H1 (cell line): ENCODE measurements around the gene PHF1. TPM values are rescaled to one million over a fixed set of nuclear protein-coding genes. Genes with fewer than 3 reads are reported as not detected.

Experiments used
- CTCF ChIA-PET: fragments of 300-600 bp; sonication (Branson Sonifier 250); formaldehyde crosslinking; loops from one replicate; lab custom pipeline; 2021; ENCODE audit not compliant: partially characterized antibody; lab: Charles Lee
- POLR2A ChIA-PET: fragments of 300-600 bp; sonication (Branson Sonifier 250); formaldehyde crosslinking; loops from one replicate; lab custom pipeline; 2021; ENCODE audit warnings: inconsistent platforms; ENCODE audit not compliant: partially characterized antibody; lab: Charles Lee
- DNase-seq, 2 experiments: peaks; one replicate each; pipeline versions ENCODE4 v3.0.0 to v3.0.0-alpha.2; 2010 to 2022; ENCODE audit warnings: low spot score in 2 of 2, low read depth in 1 of 2, mixed read lengths in 1 of 2
- FAIRE-seq: peaks from 2 replicates; lab custom pipeline; 2011; peaks lifted over from hg19 to GRCh38; lab: Jason Lieb, UNC
- H2AFZ ChIP-seq: 2 replicates; pipeline ENCODE4 v1.8.1; 2012; ENCODE audit warnings: low read length, inconsistent platforms
- H2AK5ac ChIP-seq: 2 replicates; pipeline ENCODE4 v1.6.1; 2013; ENCODE audit warnings: low read depth, low read length
- H2BK120ac ChIP-seq: replicated peaks from 2 replicates; pipeline ENCODE3; 2013; ENCODE audit warnings: low read depth, low read length, inconsistent platforms
- H2BK12ac ChIP-seq: 2 replicates; pipeline ENCODE4 v1.6.1; 2013; ENCODE audit warnings: low read depth, low read length
- H2BK15ac ChIP-seq: 2 replicates; pipeline ENCODE4 v1.6.1; 2013; ENCODE audit warnings: low read length
- H2BK20ac ChIP-seq: 2 replicates; pipeline ENCODE4 v1.6.1; 2013; ENCODE audit warnings: low read length
- H2BK5ac ChIP-seq: 2 replicates; pipeline ENCODE4 v1.6.1; 2013; ENCODE audit warnings: low read depth, low read length
- H3K14ac ChIP-seq: 2 replicates; pipeline ENCODE4 v1.6.1; 2013; ENCODE audit warnings: inconsistent platforms; ENCODE audit not compliant: insufficient read length
- H3K18ac ChIP-seq: 2 replicates; pipeline ENCODE4 v1.6.1; 2013; ENCODE audit warnings: low read length; ENCODE audit errors: extremely low read depth
- H3K23ac ChIP-seq: 2 replicates; pipeline ENCODE4 v1.6.1; 2013; ENCODE audit warnings: inconsistent platforms; ENCODE audit not compliant: insufficient read length
- H3K23me2 ChIP-seq: 2 replicates; pipeline ENCODE4 v1.6.1; 2013; ENCODE audit warnings: low read depth, low read length
- H3K27ac ChIP-seq: 2 replicates; pipeline ENCODE4 v1.6.1; 2011; ENCODE audit warnings: low read depth, low read length, inconsistent platforms
- H3K27me3 ChIP-seq, 4 experiments: replicated peaks in 1 of 4; 1 replicate in 1 of 4; 2 replicates in 3 of 4; pipeline versions ENCODE4 v1.6.1 to v1.8.1; 2011 to 2013; ENCODE audit warnings: low read length in 3 of 4, mild to moderate bottlenecking in 3 of 4, inconsistent platforms in 2 of 4, mixed read lengths in 2 of 4, moderate library complexity in 1 of 4; ENCODE audit not compliant: control insufficient read depth in 3 of 4, insufficient read depth in 3 of 4; ENCODE audit errors: extremely low read depth in 1 of 4
- H3K36me3 ChIP-seq, 4 experiments: 2 replicates each; pipeline versions ENCODE4 v1.6.1 to v1.8.1; 2011 to 2013; ENCODE audit warnings: mild to moderate bottlenecking in 4 of 4, low read length in 3 of 4, moderate library complexity in 2 of 4, control low read depth in 1 of 4, inconsistent platforms in 1 of 4; ENCODE audit not compliant: insufficient read depth in 4 of 4, control insufficient read depth in 2 of 4
- H3K4ac ChIP-seq: replicated peaks from 2 replicates; pipeline ENCODE3; 2013; ENCODE audit warnings: low read length, low read depth, mixed read lengths, inconsistent platforms; ENCODE audit not compliant: insufficient read length
- H3K4me1 ChIP-seq, 4 experiments: replicated peaks in 1 of 4; 1 replicate in 1 of 4; 2 replicates in 3 of 4; pipeline versions ENCODE4 v1.6.1 to v1.8.1; 2011 to 2013; ENCODE audit warnings: low read length in 3 of 4, inconsistent platforms in 2 of 4, mixed read lengths in 1 of 4; ENCODE audit not compliant: insufficient read depth in 4 of 4, control insufficient read depth in 3 of 4
- H3K4me2 ChIP-seq, 2 experiments: 2 replicates each; pipeline versions ENCODE4 v1.6.1 to v1.8.1; 2011 to 2013; ENCODE audit warnings: low read depth in 2 of 2, low read length in 2 of 2, control low read depth in 1 of 2, inconsistent platforms in 1 of 2, mild to moderate bottlenecking in 1 of 2; ENCODE audit not compliant: insufficient read depth in 1 of 2
- H3K4me3 ChIP-seq, 4 experiments: fragments of 200-600, 300-600 bp in 1 of 4; sonication (generic), shearing (Covaris generic), sonication (Bioruptor Twin) in 1 of 4; 2 replicates each; pipeline versions ENCODE4 v1.5.1 to v1.8.1; 2011 to 2016; ENCODE audit warnings: low read length in 4 of 4, low read depth in 3 of 4, control low read depth in 2 of 4, inconsistent platforms in 2 of 4, mild to moderate bottlenecking in 2 of 4, mixed read lengths in 1 of 4, moderate library complexity in 1 of 4; ENCODE audit not compliant: insufficient read depth in 2 of 4; ENCODE audit errors: extremely low read depth in 1 of 4
- H3K56ac ChIP-seq: replicated peaks from 2 replicates; pipeline ENCODE3; 2013; ENCODE audit warnings: low read depth, mild to moderate bottlenecking, mixed read lengths, low read length, inconsistent platforms; ENCODE audit not compliant: insufficient read length
- H3K79me1 ChIP-seq: 2 replicates; pipeline ENCODE4 v1.6.1; 2013; ENCODE audit warnings: low read depth, low read length, control low read depth
- H3K79me2 ChIP-seq, 2 experiments: 2 replicates each; pipeline versions ENCODE4 v1.6.1 to v1.8.1; 2012 to 2013; ENCODE audit warnings: low read length in 2 of 2, mild to moderate bottlenecking in 2 of 2, inconsistent platforms in 1 of 2; ENCODE audit not compliant: insufficient read depth in 2 of 2, control insufficient read depth in 1 of 2
- H3K9ac ChIP-seq, 4 experiments: replicated peaks in 1 of 4; 1 replicate in 1 of 4; 2 replicates in 3 of 4; pipeline versions ENCODE4 v1.6.1 to v1.8.1; 2011 to 2013; ENCODE audit warnings: low read depth in 3 of 4, low read length in 3 of 4, control low read depth in 2 of 4, mild to moderate bottlenecking in 2 of 4, moderate library complexity in 2 of 4, inconsistent platforms in 1 of 4; ENCODE audit errors: extremely low read depth in 1 of 4
- H3K9me3 ChIP-seq, 2 experiments: 2 replicates each; pipeline versions ENCODE4 v1.6.1 to v1.8.1; 2012 to 2013; ENCODE audit warnings: mild to moderate bottlenecking in 2 of 2, moderate library complexity in 2 of 2, control low read depth in 1 of 2, inconsistent platforms in 1 of 2, low read depth in 1 of 2, low read length in 1 of 2, mixed read lengths in 1 of 2; ENCODE audit not compliant: insufficient read depth in 2 of 2
- H4K20me1 ChIP-seq, 2 experiments: replicated peaks in 1 of 2; 2 replicates each; pipeline versions ENCODE3 to v1.8.1; 2011 to 2013; ENCODE audit warnings: inconsistent platforms in 2 of 2, low read length in 2 of 2, mild to moderate bottlenecking in 1 of 2; ENCODE audit not compliant: insufficient read depth in 2 of 2, control insufficient read depth in 1 of 2
- H4K5ac ChIP-seq: 2 replicates; pipeline ENCODE4 v1.6.1; 2013; ENCODE audit warnings: low read length, low read depth, mixed read lengths, inconsistent platforms; ENCODE audit not compliant: insufficient read length
- H4K8ac ChIP-seq: 2 replicates; pipeline ENCODE4 v1.8.0; 2013; ENCODE audit warnings: mild to moderate bottlenecking, moderate library complexity, low read length, inconsistent platforms; ENCODE audit not compliant: insufficient read depth; ENCODE audit errors: extremely low read depth
- H4K91ac ChIP-seq: replicated peaks from 2 replicates; pipeline ENCODE3; 2013; ENCODE audit warnings: low read length, mixed read lengths, inconsistent platforms; ENCODE audit not compliant: insufficient read length
- CHD1 ChIP-seq: IDR thresholded peaks from 2 replicates; pipeline ENCODE4 v1.6.1; 2012; ENCODE audit warnings: low read depth, low read length, improper control_type of control experiment
- CREB1 ChIP-seq: IDR thresholded peaks from 2 replicates; pipeline ENCODE4 v1.6.1; 2012; ENCODE audit warnings: inconsistent platforms
- CTBP2 ChIP-seq: IDR thresholded peaks from 2 replicates; pipeline ENCODE4 v1.7.0; 2011; ENCODE audit warnings: borderline replicate concordance, mild to moderate bottlenecking, moderate library complexity, mixed read lengths, low read length; ENCODE audit not compliant: insufficient read depth, insufficient read length
- E2F6 ChIP-seq: IDR thresholded peaks from 2 replicates; pipeline ENCODE4 v1.6.1; 2012; ENCODE audit warnings: inconsistent platforms
- FOSL1 ChIP-seq: IDR thresholded peaks from 2 replicates; pipeline ENCODE4 v1.6.1; 2011; ENCODE audit warnings: mild to moderate bottlenecking, low read depth, low read length, moderate library complexity; ENCODE audit not compliant: insufficient read depth
- JUN ChIP-seq: IDR thresholded peaks from 2 replicates; pipeline ENCODE4 v1.6.1; 2011; ENCODE audit warnings: low read depth, mild to moderate bottlenecking, improper control_type of control experiment, low read length
- JUND ChIP-seq: IDR thresholded peaks from 2 replicates; pipeline ENCODE4 v1.6.1; 2011; ENCODE audit warnings: mild to moderate bottlenecking, improper control_type of control experiment, low read length
- MAX ChIP-seq: IDR thresholded peaks from 2 replicates; pipeline ENCODE4 v1.6.1; 2012; ENCODE audit warnings: inconsistent platforms
- NANOG ChIP-seq: IDR thresholded peaks from 2 replicates; pipeline ENCODE4 v1.6.1; 2011; ENCODE audit warnings: low read length, low read depth, mild to moderate bottlenecking, inconsistent platforms; ENCODE audit not compliant: insufficient read depth, poor library complexity, severe bottlenecking
- POLR2A ChIP-seq, 2 experiments: IDR thresholded peaks; 1 replicate in 1 of 2; 2 replicates in 1 of 2; pipeline ENCODE4 v1.6.1; 2011; ENCODE audit warnings: low read depth in 2 of 2, low read length in 2 of 2, mild to moderate bottlenecking in 2 of 2; ENCODE audit errors: control extremely low read depth in 1 of 2
- RNF2 ChIP-seq: fragments of 200-900, 300-1000 bp; sonication (generic); IDR thresholded peaks from 2 replicates; pipeline ENCODE4 v1.7.1; 2016; ENCODE audit warnings: borderline replicate concordance, low read depth, mild to moderate bottlenecking, antibody characterized with exemption, low read length; ENCODE audit not compliant: poor library complexity, severe bottlenecking; ENCODE audit errors: missing control alignments
- SAP30 ChIP-seq: fragments of 300-600 bp; sonication (generic); IDR thresholded peaks from 2 replicates; pipeline ENCODE4 v1.7.1; 2012; ENCODE audit warnings: low read length, moderate library complexity, mild to moderate bottlenecking, inconsistent platforms; ENCODE audit not compliant: insufficient read depth, insufficient replicate concordance
- SRF ChIP-seq: IDR thresholded peaks from 2 replicates; pipeline ENCODE4 v1.6.1; 2011; ENCODE audit warnings: mild to moderate bottlenecking, low read depth, low read length, moderate library complexity
- WGBS, 2 experiments: shearing (Covaris generic) in 1 of 2; methylation state at CpG; one replicate each; pipeline versions ENCODE4 v1.1.6 to v1.1.7; 2013 to 2015; ENCODE audit warnings: low lambda C conversion rate in 2 of 2, mixed read lengths in 2 of 2, inconsistent platforms in 1 of 2, low coverage in 1 of 2, missing lambda C conversion rate in 1 of 2; ENCODE audit not compliant: insufficient replicate concordance in 2 of 2, insufficient coverage in 1 of 2, insufficient read length in 1 of 2; ENCODE audit errors: extremely low coverage in 1 of 2, missing lambda C conversion rate in 1 of 2; 5-methylcytosine and 5-hydroxymethylcytosine counted together
- polyA plus RNA-seq, 7 experiments: library from polyadenylated mRNA; depleted of rRNA in 3 of 7; stranded (reverse) in 5 of 7; unstranded in 2 of 7; fragments of >200 nt in 5 of 7; fragments of 200-250 nt in 2 of 7; gene quantifications; 1 replicate in 5 of 7; 2 replicates in 1 of 7; 4 replicates in 1 of 7; pipeline versions ENCODE4 v1.2.1 to v1.2.3, GENCODE V29; 2011 to 2013; ENCODE audit warnings: missing spikeins in 2 of 7, mixed read lengths in 2 of 7
- total RNA-seq: library from RNA; stranded (reverse); fragmentation: NEBNext Ultra II Directional; extraction: Animal tissue kit (Norgen Biotek cat#: 25700); gene quantifications from 2 replicates; pipeline ENCODE4 v1.2.1, GENCODE V29; 2021

The PHF1 gene
- total and polyA plus RNA-seq, 2 of the 8 experiments (the other 6 are each of a cell fraction or from before 2014, with no cell fraction given): 47.3 to 78.6 TPM

- no peak overlapping the region for H4K8ac ChIP-seq
- TF ChIP-seq CREB1 (no peak), MAX (no peak), POLR2A (IDR thresholded peaks at IDR 0.05; ENCODE audit: control extremely low read depth in 1 of 2, low read depth in 2 of 2, low read length in 2 of 2) (no peak), SRF (no peak), FOSL1 (no peak), JUN (no peak), SAP30 (no peak), CHD1 (no peak), RNF2 (no peak), JUND (no peak), CTBP2 (no peak), NANOG (no peak), E2F6 (no peak)
These were observed 5.9 kb upstream of the PHF1 start for GRCh38 chr6:33404884-33405283.

More at GRCh38 chr6:33404884-33405283, 5.9 kb upstream of the PHF1 start:
- no peak overlapping the region for H2BK5ac ChIP-seq
- no peaks in the 10 kb centered on the region; the same call in 1 of the 2 replicates for H3K23me2 ChIP-seq
- DNase-seq (no peak), FAIRE-seq (no peak)
- H3K23ac ChIP-seq: no peak overlapping the region
- no peak overlapping the region for H2AFZ ChIP-seq
- no peaks in the 10 kb centered on the region for H3K79me2 ChIP-seq
- H3K79me1 ChIP-seq: 0 out of 2 replicates have a peak, but pooled peaks cover 2% of the 10 kb centered on the region
- H2BK120ac ChIP-seq: no peak overlapping the region
- 95% methylated on average over 17 of the region's 17 CpGs; no CpG with 5 or more reads in 1 of the 2 experiments for WGBS, 2 experiments
- H3K36me3 ChIP-seq: peaks cover 30 to 55% (median 51%) of the 10 kb centered on the region in 4 experiments
- H2AK5ac ChIP-seq: no peak overlapping the region
- H3K4me2 ChIP-seq: no peak overlapping the region
- peaks cover 0 to 13% of the 10 kb centered on the region in 2 experiments for H4K20me1 ChIP-seq
- H3K4ac ChIP-seq: no peak overlapping the region
- no peaks in the 10 kb centered on the region for H3K27me3 ChIP-seq
- H3K18ac ChIP-seq: no peak overlapping the region
- H3K27ac ChIP-seq: no peak overlapping the region
- H3K9me3 ChIP-seq: no peaks in the 10 kb centered on the region
- no peak overlapping the region for H2BK15ac ChIP-seq
- H3K4me1 ChIP-seq: peaks cover 0 to 2% (median 0%) of the 10 kb centered on the region in 4 experiments; a peak in 1 of 7 replicates
- H2BK20ac ChIP-seq: no peak overlapping the region
- H3K56ac ChIP-seq: no peak overlapping the region
- no peak overlapping the region for H3K9ac ChIP-seq
- POLR2A ChIA-PET: interaction anchor here (1.5 kb wide), 1 partner anchor 13 kb away, joined by 5 read pairs; the partner anchor contains the start of gene KIFC1
- H4K5ac ChIP-seq: no peak overlapping the region
- no peak overlapping the region for H3K4me3 ChIP-seq
- no peak overlapping the region for H2BK12ac ChIP-seq
- CTCF ChIA-PET: interaction anchor here (0.6 kb wide), 1 partner anchor 9 kb away, joined by 3 read pairs; no protein-coding TSS in a partner anchor
- no peak overlapping the region for H3K14ac ChIP-seq
- H4K91ac ChIP-seq: no peak overlapping the region
